ENCODE results near the gene TNPO3.
"Not testable (repeated sequence)": the region's sequence is repeated elsewhere in the genome, so short reads cannot be mapped to it uniquely, and the experiment has no call there.

TNPO3 gene

GRCh38 chr7:129014501-129015101 lies 40.3 kb downstream of the TNPO3 start:
- no peak for DNase-seq (ENCODE audit: low read depth)

GRCh38 chr7:129013048-129013724 lies 41.7 kb downstream of the TNPO3 start:
- no peak for DNase-seq (ENCODE audit: low read depth)

DNA sequence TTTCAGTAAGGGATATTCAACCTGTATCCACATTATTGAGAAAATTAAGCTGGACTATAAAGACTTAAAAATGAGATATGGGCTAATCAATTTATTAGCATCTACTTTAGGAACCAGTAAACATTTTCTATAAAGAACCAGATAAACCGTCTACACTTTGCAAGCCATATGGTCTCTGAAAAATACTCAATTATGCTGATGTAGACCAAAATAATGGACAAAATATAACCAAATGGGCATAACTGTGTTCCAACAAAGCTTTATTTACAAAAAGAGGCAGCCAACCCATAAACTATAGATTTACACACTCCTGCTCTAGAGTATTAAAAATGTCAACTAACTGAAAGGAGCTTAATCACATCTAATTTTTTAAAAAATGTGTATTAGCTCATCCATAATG lies 42.3 kb downstream of the TNPO3 start:
- DNase-seq (ENCODE audit: low read depth) = no peak

DNA sequence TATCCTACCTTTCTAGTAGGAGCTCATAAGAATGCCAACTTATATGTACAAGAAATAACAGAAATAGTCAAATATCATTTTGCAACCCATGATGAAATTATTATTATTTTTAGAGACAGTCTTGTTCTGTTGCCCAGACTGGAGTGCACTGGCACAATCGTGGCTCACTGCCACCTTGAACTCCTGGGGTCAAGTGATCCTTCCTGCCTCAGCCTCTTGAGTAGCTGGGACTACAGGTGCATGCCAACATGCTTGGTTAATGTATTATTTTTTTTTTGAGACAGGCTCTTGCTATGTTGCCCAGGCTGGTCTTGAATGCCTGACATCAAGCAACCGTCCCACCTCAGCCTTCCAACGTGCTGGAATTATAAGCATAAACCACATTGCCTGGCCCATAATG lies 44.8 kb downstream of the TNPO3 start:
- DNase-seq (ENCODE audit: low read depth) = no peak

DNA sequence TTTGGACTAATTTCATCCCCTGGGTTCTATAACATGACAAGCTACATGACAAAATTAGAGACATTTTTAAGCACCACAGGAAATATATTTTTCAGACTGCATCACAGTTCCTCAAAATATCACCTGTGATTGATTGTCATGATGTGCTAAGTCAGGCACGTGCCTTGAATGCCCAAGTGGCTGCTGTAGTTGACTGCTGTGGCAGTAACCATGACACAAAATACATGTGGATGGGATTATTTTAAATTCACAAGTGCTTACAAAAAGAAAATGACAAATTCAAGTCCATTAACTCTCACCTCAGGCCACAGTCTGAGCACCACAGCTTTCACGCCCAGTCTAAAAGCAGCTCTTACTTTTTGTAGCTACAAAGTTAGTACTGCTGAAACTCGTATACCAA lies 45.5 kb downstream of the TNPO3 start:
- DNase-seq (ENCODE audit: low read depth) = no peak

GRCh38 chr7:129008645-129009414 lies 46.1 kb downstream of the TNPO3 start:
- DNase-seq (ENCODE audit: low read depth) = no peak

GRCh38 chr7:129007572-129007971 lies 47.3 kb downstream of the TNPO3 start:
- no peak for DNase-seq (ENCODE audit: low read depth)

DNA sequence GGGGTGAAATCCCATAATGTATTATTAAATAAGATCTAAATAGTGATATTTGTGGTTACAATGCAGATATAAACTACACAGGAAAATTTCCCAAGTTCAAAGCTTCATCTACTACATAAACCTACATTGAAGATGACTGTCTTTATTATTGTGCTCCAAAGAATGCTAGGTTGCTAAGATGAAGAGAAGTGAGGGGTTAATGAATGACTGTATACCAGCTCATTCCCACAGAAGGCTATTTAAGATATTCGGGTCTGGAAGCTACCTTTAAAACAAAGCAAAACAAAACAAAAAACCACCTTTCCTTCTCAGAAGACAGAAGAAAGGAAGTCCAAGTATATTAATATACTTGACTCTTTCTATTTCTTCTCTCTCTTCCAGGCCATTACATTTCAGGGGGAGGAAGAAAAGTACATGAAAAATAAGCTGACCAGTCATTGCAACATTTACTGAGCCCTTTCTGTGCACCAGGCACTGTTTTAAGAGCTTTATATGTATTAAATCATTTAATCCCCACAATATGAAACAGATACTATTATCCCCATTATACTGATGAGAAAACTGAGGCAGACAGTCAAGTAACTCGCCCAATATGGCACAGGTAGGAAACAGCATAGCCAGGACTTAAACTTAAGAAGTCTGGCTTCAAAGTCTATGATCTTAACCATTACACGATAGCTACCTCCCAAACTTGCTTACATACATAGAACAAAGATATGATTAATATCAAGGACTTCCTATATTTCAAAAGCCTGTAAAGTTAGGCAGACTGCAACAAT lies 48.1 kb downstream of the TNPO3 start:
- DNase-seq (ENCODE audit: low read depth) = peak; percentile 3

- no peak for DNase-seq (ENCODE audit: low read depth)
These were observed 49.7 kb downstream of the TNPO3 start for GRCh38 chr7:129005186-129005585.

- DNase-seq (ENCODE audit: low read depth) = no peak
These were observed 57.7 kb downstream of the TNPO3 start for GRCh38 chr7:128997181-128997580.

GRCh38 chr7:128994560-128994959 lies 60.4 kb downstream of the TNPO3 start:
- not testable (repeated sequence) for DNase-seq (ENCODE audit: low read depth)

DNA sequence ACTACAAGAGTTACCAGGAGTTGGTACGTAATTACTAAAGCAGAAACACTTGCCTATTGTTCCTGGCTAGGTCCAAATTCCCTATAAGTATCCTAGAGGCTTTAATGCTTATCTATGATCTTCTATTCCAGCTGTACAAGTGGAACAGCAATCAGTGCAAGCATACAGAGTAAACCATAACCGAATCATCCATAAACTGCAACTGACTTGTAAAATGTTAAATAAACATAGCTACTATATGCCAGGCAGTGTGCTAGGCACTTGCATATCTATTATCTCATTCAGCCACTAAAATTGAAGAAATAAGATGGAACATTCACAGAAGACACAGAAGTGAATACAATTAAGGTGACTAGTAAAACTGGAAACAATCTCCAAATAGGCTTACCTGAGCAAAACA lies 61.5 kb downstream of the TNPO3 start:
- DNase-seq (ENCODE audit: low read depth) = no peak

DNA sequence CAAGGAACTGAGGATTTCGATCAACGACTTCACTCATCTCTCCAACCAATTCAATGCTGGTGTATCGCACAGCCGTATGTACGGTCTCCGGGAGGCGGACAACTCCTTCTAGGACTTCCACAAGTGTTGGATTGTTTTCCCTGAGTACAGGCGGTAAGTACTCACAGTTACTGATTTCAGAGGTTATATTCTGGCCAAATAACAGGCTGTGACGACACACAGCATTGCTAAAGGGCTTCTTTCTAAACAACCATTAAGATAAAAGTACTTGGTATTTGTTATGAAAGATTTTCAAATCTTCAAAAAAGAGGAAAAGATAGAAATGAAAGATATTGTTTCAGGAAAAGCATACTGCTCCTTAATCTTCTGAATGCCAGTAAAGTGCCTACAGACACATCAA lies 65.0 kb downstream of the TNPO3 start:
- no peak for DNase-seq (ENCODE audit: low read depth)

- DNase-seq (ENCODE audit: low read depth) = no peak
These were observed 66.5 kb downstream of the TNPO3 start for GRCh38 chr7:128988372-128988771.

GRCh38 chr7:128986609-128987008 lies 68.3 kb downstream of the TNPO3 start:
- DNase-seq (ENCODE audit: low read depth) = no peak

DNA sequence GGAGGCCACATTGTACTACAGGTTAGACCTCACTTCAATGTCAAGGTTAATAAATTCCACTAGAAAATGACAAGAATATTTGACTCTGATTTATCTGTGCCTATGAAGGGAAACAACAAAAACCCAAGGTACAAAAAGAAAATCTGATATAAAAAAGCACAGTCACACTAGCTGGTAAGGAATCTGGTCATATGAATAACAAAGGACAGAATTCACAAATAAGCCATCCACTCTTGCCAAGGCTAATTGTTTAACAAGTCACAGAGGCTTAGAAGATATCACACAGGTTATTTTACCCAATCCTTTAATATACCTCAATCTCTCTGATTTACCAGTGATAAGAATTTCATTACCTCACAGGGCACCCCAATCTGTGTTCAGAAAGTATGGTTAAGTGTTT lies 69.3 kb downstream of the TNPO3 start:
- no peak for DNase-seq (ENCODE audit: low read depth)

DNA sequence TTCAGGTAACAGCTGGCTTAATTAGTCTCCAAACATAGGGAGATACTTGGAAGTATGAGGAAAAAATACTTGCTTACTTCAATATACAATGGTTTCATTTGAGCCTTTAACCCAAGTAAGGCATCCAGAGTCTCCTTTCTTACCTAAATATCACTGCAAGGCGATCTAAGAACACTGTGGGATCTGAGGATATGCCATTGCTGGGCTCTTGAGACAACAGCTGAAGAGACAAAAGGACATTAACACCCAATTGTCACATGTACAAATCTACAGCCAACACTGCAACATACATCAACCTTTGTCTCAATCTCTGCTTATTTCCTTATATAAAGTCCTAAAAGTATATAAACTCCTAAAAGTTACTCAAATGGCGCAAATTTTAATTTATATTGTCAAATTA lies 72.8 kb downstream of the TNPO3 start:
- no peak for DNase-seq (ENCODE audit: low read depth)

GRCh38 chr7:128974241-128974934 lies 80.5 kb downstream of the TNPO3 start:
- no peak for DNase-seq (ENCODE audit: low read depth)

GRCh38 chr7:128968624-128969023 lies 86.3 kb downstream of the TNPO3 start:
- DNase-seq (ENCODE audit: low read depth) = no peak

DNA sequence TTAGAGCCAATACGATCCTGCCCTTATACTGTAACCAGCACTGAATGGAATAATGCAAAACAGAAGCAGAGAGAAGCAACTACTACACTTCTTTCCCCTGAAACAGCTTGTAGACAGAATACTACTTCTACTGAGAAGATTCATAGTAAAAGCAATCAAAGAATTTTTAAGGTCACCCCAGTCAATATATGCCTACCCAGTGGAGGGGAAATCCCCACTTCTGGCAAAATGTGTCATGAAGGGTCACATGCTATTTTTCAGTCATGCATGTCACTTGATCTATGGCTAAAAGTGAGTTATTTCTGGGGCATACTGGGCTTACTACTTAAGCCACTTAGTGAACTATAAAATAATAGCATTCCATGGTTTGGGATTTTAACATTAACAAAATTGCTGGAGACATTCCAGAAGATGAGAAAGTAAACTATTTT lies 91.6 kb downstream of the TNPO3 start:
- peak; percentile 32 for DNase-seq (ENCODE audit: low read depth)

DNA sequence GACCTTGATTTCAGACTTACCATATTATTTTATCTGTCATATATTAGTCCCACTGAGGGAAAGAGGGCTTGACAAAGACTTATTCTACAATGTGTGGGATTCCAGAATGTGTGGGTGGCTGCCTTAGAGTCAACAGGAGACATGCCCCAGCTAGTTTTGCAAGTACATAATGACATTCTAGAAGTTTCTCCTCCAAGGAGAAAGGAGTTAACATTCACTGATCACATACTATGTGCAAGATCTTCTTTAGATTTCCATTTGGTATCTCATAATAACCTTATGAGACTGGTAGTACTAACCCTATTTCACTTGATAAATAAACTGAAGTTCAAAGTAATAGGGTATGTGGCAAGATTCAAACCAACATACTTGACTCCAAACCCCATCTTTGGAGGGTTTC lies 92.0 kb downstream of the TNPO3 start:
- DNase-seq (ENCODE audit: low read depth) = no peak

Measured in ELR (cell line).